H1 (cell line): ENCODE measurements around the gene RHEX. TPM values are rescaled to one million over a fixed set of nuclear protein-coding genes. Genes with fewer than 3 reads are reported as not detected.

Experiments
- CTCF ChIA-PET: fragments of 300-600 bp; sonication (Branson Sonifier 250); formaldehyde crosslinking; loops from one replicate; lab custom pipeline; 2021; ENCODE audit not compliant: partially characterized antibody; lab: Charles Lee
- POLR2A ChIA-PET: fragments of 300-600 bp; sonication (Branson Sonifier 250); formaldehyde crosslinking; loops from one replicate; lab custom pipeline; 2021; ENCODE audit warnings: inconsistent platforms; ENCODE audit not compliant: partially characterized antibody; lab: Charles Lee
- DNase-seq, 2 experiments: peaks; one replicate each; pipeline versions ENCODE4 v3.0.0 to v3.0.0-alpha.2; 2010 to 2022; ENCODE audit warnings: low spot score in 2 of 2, low read depth in 1 of 2, mixed read lengths in 1 of 2
- FAIRE-seq: peaks from 2 replicates; lab custom pipeline; 2011; peaks lifted over from hg19 to GRCh38; lab: Jason Lieb, UNC
- H2AFZ ChIP-seq: 2 replicates; pipeline ENCODE4 v1.8.1; 2012; ENCODE audit warnings: low read length, inconsistent platforms
- H2AK5ac ChIP-seq: 2 replicates; pipeline ENCODE4 v1.6.1; 2013; ENCODE audit warnings: low read depth, low read length
- H2BK120ac ChIP-seq: replicated peaks from 2 replicates; pipeline ENCODE3; 2013; ENCODE audit warnings: low read depth, low read length, inconsistent platforms
- H2BK12ac ChIP-seq: 2 replicates; pipeline ENCODE4 v1.6.1; 2013; ENCODE audit warnings: low read depth, low read length
- H2BK15ac ChIP-seq: 2 replicates; pipeline ENCODE4 v1.6.1; 2013; ENCODE audit warnings: low read length
- H2BK20ac ChIP-seq: 2 replicates; pipeline ENCODE4 v1.6.1; 2013; ENCODE audit warnings: low read length
- H2BK5ac ChIP-seq: 2 replicates; pipeline ENCODE4 v1.6.1; 2013; ENCODE audit warnings: low read depth, low read length
- H3K14ac ChIP-seq: 2 replicates; pipeline ENCODE4 v1.6.1; 2013; ENCODE audit warnings: inconsistent platforms; ENCODE audit not compliant: insufficient read length
- H3K18ac ChIP-seq: 2 replicates; pipeline ENCODE4 v1.6.1; 2013; ENCODE audit warnings: low read length; ENCODE audit errors: extremely low read depth
- H3K23ac ChIP-seq: 2 replicates; pipeline ENCODE4 v1.6.1; 2013; ENCODE audit warnings: inconsistent platforms; ENCODE audit not compliant: insufficient read length
- H3K23me2 ChIP-seq: 2 replicates; pipeline ENCODE4 v1.6.1; 2013; ENCODE audit warnings: low read depth, low read length
- H3K27ac ChIP-seq: 2 replicates; pipeline ENCODE4 v1.6.1; 2011; ENCODE audit warnings: low read depth, low read length, inconsistent platforms
- H3K27me3 ChIP-seq, 4 experiments: replicated peaks in 1 of 4; 1 replicate in 1 of 4; 2 replicates in 3 of 4; pipeline versions ENCODE4 v1.6.1 to v1.8.1; 2011 to 2013; ENCODE audit warnings: low read length in 3 of 4, mild to moderate bottlenecking in 3 of 4, inconsistent platforms in 2 of 4, mixed read lengths in 2 of 4, moderate library complexity in 1 of 4; ENCODE audit not compliant: control insufficient read depth in 3 of 4, insufficient read depth in 3 of 4; ENCODE audit errors: extremely low read depth in 1 of 4
- H3K36me3 ChIP-seq, 4 experiments: 2 replicates each; pipeline versions ENCODE4 v1.6.1 to v1.8.1; 2011 to 2013; ENCODE audit warnings: mild to moderate bottlenecking in 4 of 4, low read length in 3 of 4, moderate library complexity in 2 of 4, control low read depth in 1 of 4, inconsistent platforms in 1 of 4; ENCODE audit not compliant: insufficient read depth in 4 of 4, control insufficient read depth in 2 of 4
- H3K4ac ChIP-seq: replicated peaks from 2 replicates; pipeline ENCODE3; 2013; ENCODE audit warnings: low read length, low read depth, mixed read lengths, inconsistent platforms; ENCODE audit not compliant: insufficient read length
- H3K4me1 ChIP-seq, 4 experiments: replicated peaks in 1 of 4; 1 replicate in 1 of 4; 2 replicates in 3 of 4; pipeline versions ENCODE4 v1.6.1 to v1.8.1; 2011 to 2013; ENCODE audit warnings: low read length in 3 of 4, inconsistent platforms in 2 of 4, mixed read lengths in 1 of 4; ENCODE audit not compliant: insufficient read depth in 4 of 4, control insufficient read depth in 3 of 4
- H3K4me2 ChIP-seq, 2 experiments: 2 replicates each; pipeline versions ENCODE4 v1.6.1 to v1.8.1; 2011 to 2013; ENCODE audit warnings: low read depth in 2 of 2, low read length in 2 of 2, control low read depth in 1 of 2, inconsistent platforms in 1 of 2, mild to moderate bottlenecking in 1 of 2; ENCODE audit not compliant: insufficient read depth in 1 of 2
- H3K4me3 ChIP-seq, 4 experiments: fragments of 200-600, 300-600 bp in 1 of 4; sonication (generic), shearing (Covaris generic), sonication (Bioruptor Twin) in 1 of 4; 2 replicates each; pipeline versions ENCODE4 v1.5.1 to v1.8.1; 2011 to 2016; ENCODE audit warnings: low read length in 4 of 4, low read depth in 3 of 4, control low read depth in 2 of 4, inconsistent platforms in 2 of 4, mild to moderate bottlenecking in 2 of 4, mixed read lengths in 1 of 4, moderate library complexity in 1 of 4; ENCODE audit not compliant: insufficient read depth in 2 of 4; ENCODE audit errors: extremely low read depth in 1 of 4
- H3K56ac ChIP-seq: replicated peaks from 2 replicates; pipeline ENCODE3; 2013; ENCODE audit warnings: low read depth, mild to moderate bottlenecking, mixed read lengths, low read length, inconsistent platforms; ENCODE audit not compliant: insufficient read length
- H3K79me1 ChIP-seq: 2 replicates; pipeline ENCODE4 v1.6.1; 2013; ENCODE audit warnings: low read depth, low read length, control low read depth
- H3K79me2 ChIP-seq, 2 experiments: 2 replicates each; pipeline versions ENCODE4 v1.6.1 to v1.8.1; 2012 to 2013; ENCODE audit warnings: low read length in 2 of 2, mild to moderate bottlenecking in 2 of 2, inconsistent platforms in 1 of 2; ENCODE audit not compliant: insufficient read depth in 2 of 2, control insufficient read depth in 1 of 2
- H3K9ac ChIP-seq, 4 experiments: replicated peaks in 1 of 4; 1 replicate in 1 of 4; 2 replicates in 3 of 4; pipeline versions ENCODE4 v1.6.1 to v1.8.1; 2011 to 2013; ENCODE audit warnings: low read depth in 3 of 4, low read length in 3 of 4, control low read depth in 2 of 4, mild to moderate bottlenecking in 2 of 4, moderate library complexity in 2 of 4, inconsistent platforms in 1 of 4; ENCODE audit errors: extremely low read depth in 1 of 4
- H3K9me3 ChIP-seq, 2 experiments: 2 replicates each; pipeline versions ENCODE4 v1.6.1 to v1.8.1; 2012 to 2013; ENCODE audit warnings: mild to moderate bottlenecking in 2 of 2, moderate library complexity in 2 of 2, control low read depth in 1 of 2, inconsistent platforms in 1 of 2, low read depth in 1 of 2, low read length in 1 of 2, mixed read lengths in 1 of 2; ENCODE audit not compliant: insufficient read depth in 2 of 2
- H4K20me1 ChIP-seq, 2 experiments: replicated peaks in 1 of 2; 2 replicates each; pipeline versions ENCODE3 to v1.8.1; 2011 to 2013; ENCODE audit warnings: inconsistent platforms in 2 of 2, low read length in 2 of 2, mild to moderate bottlenecking in 1 of 2; ENCODE audit not compliant: insufficient read depth in 2 of 2, control insufficient read depth in 1 of 2
- H4K5ac ChIP-seq: 2 replicates; pipeline ENCODE4 v1.6.1; 2013; ENCODE audit warnings: low read length, low read depth, mixed read lengths, inconsistent platforms; ENCODE audit not compliant: insufficient read length
- H4K8ac ChIP-seq: 2 replicates; pipeline ENCODE4 v1.8.0; 2013; ENCODE audit warnings: mild to moderate bottlenecking, moderate library complexity, low read length, inconsistent platforms; ENCODE audit not compliant: insufficient read depth; ENCODE audit errors: extremely low read depth
- H4K91ac ChIP-seq: replicated peaks from 2 replicates; pipeline ENCODE3; 2013; ENCODE audit warnings: low read length, mixed read lengths, inconsistent platforms; ENCODE audit not compliant: insufficient read length
- BCL11A ChIP-seq, 2 experiments: IDR thresholded peaks; one replicate each; pipeline ENCODE4 v1.6.1; 2011; ENCODE audit warnings: low read depth in 2 of 2, low read length in 2 of 2, mild to moderate bottlenecking in 2 of 2
- CEBPB ChIP-seq: IDR thresholded peaks from 2 replicates; pipeline ENCODE4 v1.6.1; 2012; ENCODE audit warnings: low read depth, low read length
- CHD1 ChIP-seq: IDR thresholded peaks from 2 replicates; pipeline ENCODE4 v1.6.1; 2012; ENCODE audit warnings: low read depth, low read length, improper control_type of control experiment
- CHD2 ChIP-seq: IDR thresholded peaks from 2 replicates; pipeline ENCODE4 v1.6.1; 2012; ENCODE audit warnings: low read length, improper control_type of control experiment
- CREB1 ChIP-seq: IDR thresholded peaks from 2 replicates; pipeline ENCODE4 v1.6.1; 2012; ENCODE audit warnings: inconsistent platforms
- FOSL1 ChIP-seq: IDR thresholded peaks from 2 replicates; pipeline ENCODE4 v1.6.1; 2011; ENCODE audit warnings: mild to moderate bottlenecking, low read depth, low read length, moderate library complexity; ENCODE audit not compliant: insufficient read depth
- GTF2F1 ChIP-seq: IDR thresholded peaks from 2 replicates; pipeline ENCODE4 v1.6.1; 2012; ENCODE audit warnings: low read depth, low read length, improper control_type of control experiment, borderline replicate concordance
- HDAC2 ChIP-seq, 2 experiments: fragments of 300-600 bp in 1 of 2; sonication (generic) in 1 of 2; IDR thresholded peaks; 2 replicates each; pipeline ENCODE4 v1.6.1; 2011 to 2012; ENCODE audit warnings: low read depth in 2 of 2, low read length in 2 of 2, mild to moderate bottlenecking in 2 of 2, moderate library complexity in 2 of 2, borderline replicate concordance in 1 of 2, inconsistent platforms in 1 of 2
- RAD21 ChIP-seq, 2 experiments: IDR thresholded peaks in 1 of 2; conservative IDR thresholded peaks in 1 of 2; 2 replicates each; pipeline ENCODE4 v1.6.1; 2011; ENCODE audit warnings: low read depth in 2 of 2, low read length in 2 of 2, improper control_type of control experiment in 1 of 2, inconsistent platforms in 1 of 2, mild to moderate bottlenecking in 1 of 2, moderate library complexity in 1 of 2
- SP4 ChIP-seq: IDR thresholded peaks from 2 replicates; pipeline ENCODE4 v1.6.1; 2012; ENCODE audit warnings: low read length, inconsistent platforms
- TBP ChIP-seq: IDR thresholded peaks from 2 replicates; pipeline ENCODE4 v1.6.1; 2011; ENCODE audit warnings: low read depth, low read length, improper control_type of control experiment
- ZNF274 ChIP-seq: IDR thresholded peaks from 2 replicates; pipeline ENCODE4 v1.7.0; 2012; ENCODE audit warnings: low read length, borderline replicate concordance; ENCODE audit errors: extremely low read depth
- WGBS, 2 experiments: shearing (Covaris generic) in 1 of 2; methylation state at CpG; one replicate each; pipeline versions ENCODE4 v1.1.6 to v1.1.7; 2013 to 2015; ENCODE audit warnings: low lambda C conversion rate in 2 of 2, mixed read lengths in 2 of 2, inconsistent platforms in 1 of 2, low coverage in 1 of 2, missing lambda C conversion rate in 1 of 2; ENCODE audit not compliant: insufficient replicate concordance in 2 of 2, insufficient coverage in 1 of 2, insufficient read length in 1 of 2; ENCODE audit errors: extremely low coverage in 1 of 2, missing lambda C conversion rate in 1 of 2; 5-methylcytosine and 5-hydroxymethylcytosine counted together
- polyA plus RNA-seq, 7 experiments: library from polyadenylated mRNA; depleted of rRNA in 3 of 7; stranded (reverse) in 5 of 7; unstranded in 2 of 7; fragments of >200 nt in 5 of 7; fragments of 200-250 nt in 2 of 7; gene quantifications; 1 replicate in 5 of 7; 2 replicates in 1 of 7; 4 replicates in 1 of 7; pipeline versions ENCODE4 v1.2.1 to v1.2.3, GENCODE V29; 2011 to 2013; ENCODE audit warnings: missing spikeins in 2 of 7, mixed read lengths in 2 of 7
- total RNA-seq: library from RNA; stranded (reverse); fragmentation: NEBNext Ultra II Directional; extraction: Animal tissue kit (Norgen Biotek cat#: 25700); gene quantifications from 2 replicates; pipeline ENCODE4 v1.2.1, GENCODE V29; 2021
- TF ChIP-seq, protein P1 (sequence below): IDR thresholded peaks from 2 replicates; pipeline ENCODE4 v1.6.1; 2012; ENCODE audit warnings: inconsistent platforms
- TF ChIP-seq, protein P2 (sequence below): IDR thresholded peaks from 2 replicates; pipeline ENCODE4 v1.6.1; 2012; ENCODE audit warnings: inconsistent platforms

RHEX gene
- total and polyA plus RNA-seq, 2 of the 8 experiments (the other 6 are each of a cell fraction or from before 2014, with no cell fraction given), result not detected

DNA sequence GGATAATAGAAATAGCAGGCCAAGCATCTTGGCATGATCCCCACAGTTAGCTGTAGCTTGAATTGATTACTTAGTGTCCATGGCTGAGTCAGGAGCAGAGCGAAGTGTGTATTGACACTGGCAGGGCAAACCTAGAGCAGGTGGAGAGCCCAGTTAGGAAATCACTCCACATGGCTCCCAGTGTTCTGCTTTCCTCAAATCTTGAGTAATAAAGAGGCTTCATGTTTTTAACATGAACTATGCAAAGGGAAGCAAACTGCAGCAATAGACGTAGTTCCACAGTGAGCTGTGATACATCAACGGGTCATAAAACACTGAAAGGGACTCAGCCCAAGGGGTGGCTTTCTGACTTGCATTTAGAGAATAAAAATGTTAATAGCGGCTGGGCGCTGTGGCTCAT lies 28.9 kb downstream of the RHEX start:
- Histone ChIP-seq H2BK20ac (no peak overlapping the region), H3K9me3 (no peaks in the 10 kb centered on the region), H4K91ac (no peak overlapping the region), H3K79me2 (no peaks in the 10 kb centered on the region), H2BK12ac (no peak overlapping the region), H3K23ac (no peak overlapping the region), H2AK5ac (no peak overlapping the region), H3K4me1 (no peaks in the 10 kb centered on the region), H3K4ac (no peak overlapping the region), H2BK5ac (no peak overlapping the region), H4K8ac (no peak overlapping the region), H3K27ac (no peak overlapping the region), H2BK120ac (no peak overlapping the region), H3K14ac (no peak overlapping the region), H3K4me3 (no peak overlapping the region), H3K27me3 (no peaks in the 10 kb centered on the region), H4K5ac (no peak overlapping the region), H3K56ac (no peak overlapping the region), H3K23me2 (no peaks in the 10 kb centered on the region), H4K20me1 (no peaks in the 10 kb centered on the region), H3K4me2 (no peak overlapping the region), H3K36me3 (no peaks in the 10 kb centered on the region), H3K79me1 (no peaks in the 10 kb centered on the region), H3K9ac (no peak overlapping the region), H2AFZ (no peak overlapping the region), H3K18ac (no peak overlapping the region), H2BK15ac (no peak overlapping the region)
- no peak for DNase-seq
- ChIA-PET POLR2A (interaction anchor here (1.0 kb wide), 1 partner anchor 11 kb away, joined by 3 read pairs; no protein-coding TSS in a partner anchor), CTCF (interaction anchor here (2.9 kb wide), 1 partner anchor 104 kb away, joined by 10 read pairs; no protein-coding TSS in a partner anchor)
- TF ChIP-seq, protein P1, sequence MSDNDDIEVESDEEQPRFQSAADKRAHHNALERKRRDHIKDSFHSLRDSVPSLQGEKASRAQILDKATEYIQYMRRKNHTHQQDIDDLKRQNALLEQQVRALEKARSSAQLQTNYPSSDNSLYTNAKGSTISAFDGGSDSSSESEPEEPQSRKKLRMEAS, result no peak
- TF ChIP-seq RAD21 (IDR thresholded peaks at IDR 0.05 in 1 of 2, conservative IDR thresholded peaks at IDR 0.05 in 1 of 2; ENCODE audit: low read depth in 2 of 2, low read length in 2 of 2), result no peak
- TF ChIP-seq CEBPB, result no peak
- TF ChIP-seq FOSL1, result no peak
- no peak for TF ChIP-seq CHD1
- TF ChIP-seq CHD2, result no peak
- TF ChIP-seq SP4, result no peak
- no peak for TF ChIP-seq GTF2F1
- no peak for TF ChIP-seq BCL11A (IDR thresholded peaks at IDR 0.05; ENCODE audit: low read depth in 2 of 2, low read length in 2 of 2)
- TF ChIP-seq ZNF274, result no peak
- TF ChIP-seq, protein P2, sequence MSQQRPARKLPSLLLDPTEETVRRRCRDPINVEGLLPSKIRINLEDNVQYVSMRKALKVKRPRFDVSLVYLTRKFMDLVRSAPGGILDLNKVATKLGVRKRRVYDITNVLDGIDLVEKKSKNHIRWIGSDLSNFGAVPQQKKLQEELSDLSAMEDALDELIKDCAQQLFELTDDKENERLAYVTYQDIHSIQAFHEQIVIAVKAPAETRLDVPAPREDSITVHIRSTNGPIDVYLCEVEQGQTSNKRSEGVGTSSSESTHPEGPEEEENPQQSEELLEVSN, result no peak
- no peak for TF ChIP-seq HDAC2 (IDR thresholded peaks at IDR 0.05; ENCODE audit: borderline replicate concordance in 1 of 2, low read depth in 2 of 2, low read length in 2 of 2)
- TF ChIP-seq TBP, result no peak
- TF ChIP-seq CREB1, result no peak
- WGBS, 2 experiments, result 91% methylated on average over 5 of the region's 5 CpGs; no CpG with 5 or more reads in 1 of the 2 experiments
- no peak for FAIRE-seq
